ENCODE measurements around the gene GULP1.

The GULP1 gene

DNA sequence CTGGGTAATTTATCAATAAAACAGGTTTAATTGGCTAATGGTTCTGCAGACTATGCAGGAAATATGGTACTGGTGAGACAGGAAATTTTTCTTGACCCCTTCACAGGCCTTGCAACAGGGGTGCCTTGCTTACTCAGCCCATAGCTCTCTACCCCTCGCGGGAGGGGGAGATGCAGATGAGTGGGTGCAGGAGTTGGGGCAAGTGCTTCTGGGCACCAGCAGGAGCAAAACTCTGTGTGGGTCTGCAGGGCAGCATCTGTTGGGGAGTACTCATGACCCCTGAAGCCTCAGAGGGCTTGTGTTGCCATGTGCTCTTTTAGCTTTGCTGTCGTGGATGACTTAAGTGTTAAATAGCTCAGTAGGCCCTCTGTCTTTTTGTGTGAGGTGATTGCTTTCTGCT, 48.6 kb downstream of the GULP1 start:
- no peak for ATAC-seq
- TF ChIP-seq GLIS3 (CRISPR knock-in tag; IDR thresholded peaks at IDR 0.05) (no peak), CSDC2 (CRISPR knock-in tag; IDR thresholded peaks at IDR 0.05) (no peak), ZNF8 (CRISPR knock-in tag; IDR thresholded peaks at IDR 0.05) (no peak), ZFP3 (CRISPR knock-in tag; IDR thresholded peaks at IDR 0.05) (no peak), PPARA (CRISPR knock-in tag; IDR thresholded peaks at IDR 0.05; ENCODE audit: borderline replicate concordance) (no peak), ZNF565 (CRISPR knock-in tag; conservative IDR thresholded peaks at IDR 0.05; ENCODE audit: low read depth) (no peak), TCF4 (CRISPR knock-in tag; IDR thresholded peaks at IDR 0.05; ENCODE audit: borderline replicate concordance) (no peak), ESRRG (CRISPR knock-in tag; IDR thresholded peaks at IDR 0.05) (no peak), ZC3H10 (CRISPR knock-in tag; IDR thresholded peaks at IDR 0.05) (no peak)
- TF ChIP-seq, protein P1, sequence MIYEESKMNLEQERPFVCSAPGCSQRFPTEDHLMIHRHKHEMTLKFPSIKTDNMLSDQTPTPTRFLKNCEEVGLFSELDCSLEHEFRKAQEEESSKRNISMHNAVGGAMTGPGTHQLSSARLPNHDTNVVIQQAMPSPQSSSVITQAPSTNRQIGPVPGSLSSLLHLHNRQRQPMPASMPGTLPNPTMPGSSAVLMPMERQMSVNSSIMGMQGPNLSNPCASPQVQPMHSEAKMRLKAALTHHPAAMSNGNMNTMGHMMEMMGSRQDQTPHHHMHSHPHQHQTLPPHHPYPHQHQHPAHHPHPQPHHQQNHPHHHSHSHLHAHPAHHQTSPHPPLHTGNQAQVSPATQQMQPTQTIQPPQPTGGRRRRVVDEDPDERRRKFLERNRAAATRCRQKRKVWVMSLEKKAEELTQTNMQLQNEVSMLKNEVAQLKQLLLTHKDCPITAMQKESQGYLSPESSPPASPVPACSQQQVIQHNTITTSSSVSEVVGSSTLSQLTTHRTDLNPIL (CRISPR knock-in tag; IDR thresholded peaks at IDR 0.05; ENCODE audit: low read depth) = no peak
- TF ChIP-seq, protein P2, sequence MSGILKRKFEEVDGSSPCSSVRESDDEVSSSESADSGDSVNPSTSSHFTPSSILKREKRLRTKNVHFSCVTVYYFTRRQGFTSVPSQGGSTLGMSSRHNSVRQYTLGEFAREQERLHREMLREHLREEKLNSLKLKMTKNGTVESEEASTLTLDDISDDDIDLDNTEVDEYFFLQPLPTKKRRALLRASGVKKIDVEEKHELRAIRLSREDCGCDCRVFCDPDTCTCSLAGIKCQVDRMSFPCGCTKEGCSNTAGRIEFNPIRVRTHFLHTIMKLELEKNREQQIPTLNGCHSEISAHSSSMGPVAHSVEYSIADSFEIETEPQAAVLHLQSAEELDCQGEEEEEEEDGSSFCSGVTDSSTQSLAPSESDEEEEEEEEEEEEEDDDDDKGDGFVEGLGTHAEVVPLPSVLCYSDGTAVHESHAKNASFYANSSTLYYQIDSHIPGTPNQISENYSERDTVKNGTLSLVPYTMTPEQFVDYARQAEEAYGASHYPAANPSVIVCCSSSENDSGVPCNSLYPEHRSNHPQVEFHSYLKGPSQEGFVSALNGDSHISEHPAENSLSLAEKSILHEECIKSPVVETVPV (CRISPR knock-in tag; IDR thresholded peaks at IDR 0.05) = no peak
- TF ChIP-seq, protein P3, sequence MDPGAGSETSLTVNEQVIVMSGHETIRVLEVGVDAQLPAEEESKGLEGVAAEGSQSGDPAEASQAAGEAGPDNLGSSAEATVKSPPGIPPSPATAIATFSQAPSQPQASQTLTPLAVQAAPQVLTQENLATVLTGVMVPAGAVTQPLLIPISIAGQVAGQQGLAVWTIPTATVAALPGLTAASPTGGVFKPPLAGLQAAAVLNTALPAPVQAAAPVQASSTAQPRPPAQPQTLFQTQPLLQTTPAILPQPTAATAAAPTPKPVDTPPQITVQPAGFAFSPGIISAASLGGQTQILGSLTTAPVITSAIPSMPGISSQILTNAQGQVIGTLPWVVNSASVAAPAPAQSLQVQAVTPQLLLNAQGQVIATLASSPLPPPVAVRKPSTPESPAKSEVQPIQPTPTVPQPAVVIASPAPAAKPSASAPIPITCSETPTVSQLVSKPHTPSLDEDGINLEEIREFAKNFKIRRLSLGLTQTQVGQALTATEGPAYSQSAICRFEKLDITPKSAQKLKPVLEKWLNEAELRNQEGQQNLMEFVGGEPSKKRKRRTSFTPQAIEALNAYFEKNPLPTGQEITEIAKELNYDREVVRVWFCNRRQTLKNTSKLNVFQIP (CRISPR knock-in tag; IDR thresholded peaks at IDR 0.05; ENCODE audit: borderline replicate concordance, low read depth) = no peak
- TF ChIP-seq, protein P4, sequence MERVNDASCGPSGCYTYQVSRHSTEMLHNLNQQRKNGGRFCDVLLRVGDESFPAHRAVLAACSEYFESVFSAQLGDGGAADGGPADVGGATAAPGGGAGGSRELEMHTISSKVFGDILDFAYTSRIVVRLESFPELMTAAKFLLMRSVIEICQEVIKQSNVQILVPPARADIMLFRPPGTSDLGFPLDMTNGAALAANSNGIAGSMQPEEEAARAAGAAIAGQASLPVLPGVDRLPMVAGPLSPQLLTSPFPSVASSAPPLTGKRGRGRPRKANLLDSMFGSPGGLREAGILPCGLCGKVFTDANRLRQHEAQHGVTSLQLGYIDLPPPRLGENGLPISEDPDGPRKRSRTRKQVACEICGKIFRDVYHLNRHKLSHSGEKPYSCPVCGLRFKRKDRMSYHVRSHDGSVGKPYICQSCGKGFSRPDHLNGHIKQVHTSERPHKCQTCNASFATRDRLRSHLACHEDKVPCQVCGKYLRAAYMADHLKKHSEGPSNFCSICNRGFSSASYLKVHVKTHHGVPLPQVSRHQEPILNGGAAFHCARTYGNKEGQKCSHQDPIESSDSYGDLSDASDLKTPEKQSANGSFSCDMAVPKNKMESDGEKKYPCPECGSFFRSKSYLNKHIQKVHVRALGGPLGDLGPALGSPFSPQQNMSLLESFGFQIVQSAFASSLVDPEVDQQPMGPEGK (CRISPR knock-in tag; IDR thresholded peaks at IDR 0.05; ENCODE audit: borderline replicate concordance) = no peak

DNA sequence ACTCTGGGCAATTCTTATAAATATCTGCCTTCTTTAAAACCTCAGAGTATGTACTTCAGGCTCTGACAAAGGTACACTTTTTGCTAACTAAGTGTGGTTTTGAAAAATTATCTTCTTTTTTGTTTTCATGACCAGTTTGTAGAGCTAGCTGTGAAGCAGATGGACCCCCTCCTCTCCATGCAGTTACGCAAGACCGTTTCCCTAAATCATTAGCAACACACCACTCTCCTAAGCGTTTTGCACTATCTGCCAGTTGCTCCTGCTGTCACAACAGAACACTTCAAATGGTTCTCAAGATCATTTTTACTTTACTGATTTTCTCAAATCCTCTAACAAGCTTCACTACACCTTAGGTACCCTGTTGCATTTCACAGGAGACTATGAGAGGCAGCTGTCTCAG, 53.3 kb downstream of the GULP1 start:
- ATAC-seq = no peak
- no peak for TF ChIP-seq RARB (CRISPR knock-in tag; IDR thresholded peaks at IDR 0.05)
- TF ChIP-seq OSR1 (CRISPR knock-in tag; IDR thresholded peaks at IDR 0.05) = no peak
- no peak for TF ChIP-seq CSDC2 (CRISPR knock-in tag; IDR thresholded peaks at IDR 0.05)
- TF ChIP-seq ZNF70 (CRISPR knock-in tag; IDR thresholded peaks at IDR 0.05) = no peak
- TF ChIP-seq ISL1 (CRISPR knock-in tag; IDR thresholded peaks at IDR 0.05) = no peak
- TF ChIP-seq PPARA (CRISPR knock-in tag; IDR thresholded peaks at IDR 0.05; ENCODE audit: borderline replicate concordance) = no peak
- TF ChIP-seq ZNF565 (CRISPR knock-in tag; conservative IDR thresholded peaks at IDR 0.05; ENCODE audit: low read depth) = no peak
- no peak for TF ChIP-seq ARNTL (CRISPR knock-in tag; IDR thresholded peaks at IDR 0.05; ENCODE audit: borderline replicate concordance, low read depth)
- no peak for TF ChIP-seq ZFP30 (CRISPR knock-in tag; IDR thresholded peaks at IDR 0.05)
- no peak for TF ChIP-seq ZFP3 (CRISPR knock-in tag; IDR thresholded peaks at IDR 0.05)
- TF ChIP-seq ZNF8 (CRISPR knock-in tag; IDR thresholded peaks at IDR 0.05) = no peak
- no peak for TF ChIP-seq BACH2 (CRISPR knock-in tag; IDR thresholded peaks at IDR 0.05; ENCODE audit: borderline replicate concordance)
- TF ChIP-seq, protein P1 (CRISPR knock-in tag; IDR thresholded peaks at IDR 0.05; ENCODE audit: low read depth) = no peak
- no peak for TF ChIP-seq GLIS3 (CRISPR knock-in tag; IDR thresholded peaks at IDR 0.05)
- TF ChIP-seq ESRRG (CRISPR knock-in tag; IDR thresholded peaks at IDR 0.05) = no peak
- TF ChIP-seq, protein P5, sequence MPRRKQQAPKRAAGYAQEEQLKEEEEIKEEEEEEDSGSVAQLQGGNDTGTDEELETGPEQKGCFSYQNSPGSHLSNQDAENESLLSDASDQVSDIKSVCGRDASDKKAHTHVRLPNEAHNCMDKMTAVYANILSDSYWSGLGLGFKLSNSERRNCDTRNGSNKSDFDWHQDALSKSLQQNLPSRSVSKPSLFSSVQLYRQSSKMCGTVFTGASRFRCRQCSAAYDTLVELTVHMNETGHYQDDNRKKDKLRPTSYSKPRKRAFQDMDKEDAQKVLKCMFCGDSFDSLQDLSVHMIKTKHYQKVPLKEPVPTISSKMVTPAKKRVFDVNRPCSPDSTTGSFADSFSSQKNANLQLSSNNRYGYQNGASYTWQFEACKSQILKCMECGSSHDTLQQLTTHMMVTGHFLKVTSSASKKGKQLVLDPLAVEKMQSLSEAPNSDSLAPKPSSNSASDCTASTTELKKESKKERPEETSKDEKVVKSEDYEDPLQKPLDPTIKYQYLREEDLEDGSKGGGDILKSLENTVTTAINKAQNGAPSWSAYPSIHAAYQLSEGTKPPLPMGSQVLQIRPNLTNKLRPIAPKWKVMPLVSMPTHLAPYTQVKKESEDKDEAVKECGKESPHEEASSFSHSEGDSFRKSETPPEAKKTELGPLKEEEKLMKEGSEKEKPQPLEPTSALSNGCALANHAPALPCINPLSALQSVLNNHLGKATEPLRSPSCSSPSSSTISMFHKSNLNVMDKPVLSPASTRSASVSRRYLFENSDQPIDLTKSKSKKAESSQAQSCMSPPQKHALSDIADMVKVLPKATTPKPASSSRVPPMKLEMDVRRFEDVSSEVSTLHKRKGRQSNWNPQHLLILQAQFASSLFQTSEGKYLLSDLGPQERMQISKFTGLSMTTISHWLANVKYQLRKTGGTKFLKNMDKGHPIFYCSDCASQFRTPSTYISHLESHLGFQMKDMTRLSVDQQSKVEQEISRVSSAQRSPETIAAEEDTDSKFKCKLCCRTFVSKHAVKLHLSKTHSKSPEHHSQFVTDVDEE (CRISPR knock-in tag; IDR thresholded peaks at IDR 0.05) = no peak
- TF ChIP-seq, protein P4 (CRISPR knock-in tag; IDR thresholded peaks at IDR 0.05; ENCODE audit: borderline replicate concordance) = no peak
- TF ChIP-seq, protein P3 (CRISPR knock-in tag; IDR thresholded peaks at IDR 0.05; ENCODE audit: borderline replicate concordance, low read depth) = no peak
- TF ChIP-seq ZC3H10 (CRISPR knock-in tag; IDR thresholded peaks at IDR 0.05) = no peak
